ENCODE data around the gene TRIM50.
"Not testable (repeated sequence)": the region's sequence is repeated elsewhere in the genome, so short reads cannot be mapped to it uniquely, and the experiment has no call there.

TRIM50 gene

DNA sequence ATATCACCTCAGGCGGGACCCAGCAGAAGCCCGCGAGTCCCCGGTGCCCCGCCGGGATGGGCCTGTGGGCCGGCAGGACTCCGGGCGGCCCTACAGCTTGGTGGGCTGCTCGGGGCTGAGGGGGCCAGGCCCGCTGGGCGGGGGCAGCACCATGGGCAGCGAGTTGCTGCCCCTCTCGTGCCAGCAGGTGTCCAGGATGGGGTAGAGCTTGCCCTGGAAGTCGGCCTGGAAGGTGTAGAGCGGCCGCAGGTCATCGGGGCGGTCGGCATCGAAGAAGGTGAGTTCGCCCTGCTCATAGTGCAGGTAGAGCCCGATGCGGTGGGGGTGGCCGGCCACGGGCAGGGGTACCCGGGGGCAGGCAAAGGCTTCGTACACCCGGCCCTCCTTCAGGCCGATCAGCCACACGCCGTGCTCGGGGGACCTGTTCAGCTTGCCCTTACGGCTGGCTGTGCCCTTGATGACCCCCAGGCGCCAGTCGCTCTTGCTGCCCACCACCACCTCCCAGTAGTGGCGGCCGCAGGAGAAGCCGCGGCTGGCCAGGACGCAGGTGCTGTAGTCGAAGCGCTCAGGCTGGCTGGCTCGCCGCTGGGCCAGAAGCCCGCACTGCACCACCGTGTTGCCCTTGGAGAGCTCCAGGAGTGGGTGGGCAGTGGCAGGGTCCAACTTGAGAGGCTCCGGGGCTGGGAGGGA is 14.9 kb downstream of the TRIM50 start:
- DNase-seq = no peak

DNA sequence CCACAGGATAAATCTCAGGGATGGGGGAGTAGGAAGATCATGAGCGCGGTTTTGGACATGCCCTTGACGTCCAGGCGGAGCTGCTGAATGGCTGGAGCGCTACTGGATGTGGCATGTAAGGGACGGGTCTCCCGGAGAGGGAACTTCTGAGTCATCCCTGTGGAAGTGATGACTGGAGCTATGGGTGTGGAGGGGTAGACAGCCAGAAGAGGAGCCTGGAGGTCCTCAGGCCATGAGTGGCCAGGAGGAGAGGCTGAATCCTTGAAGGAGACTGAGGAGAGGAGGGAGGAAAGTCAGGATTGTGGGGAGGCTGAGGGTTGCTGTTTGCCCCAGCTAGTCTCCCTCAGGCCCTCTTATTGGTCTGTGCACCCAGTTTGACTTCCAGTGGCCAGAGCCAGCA is 16.5 kb downstream of the TRIM50 start:
- not testable (repeated sequence) for DNase-seq

DNA sequence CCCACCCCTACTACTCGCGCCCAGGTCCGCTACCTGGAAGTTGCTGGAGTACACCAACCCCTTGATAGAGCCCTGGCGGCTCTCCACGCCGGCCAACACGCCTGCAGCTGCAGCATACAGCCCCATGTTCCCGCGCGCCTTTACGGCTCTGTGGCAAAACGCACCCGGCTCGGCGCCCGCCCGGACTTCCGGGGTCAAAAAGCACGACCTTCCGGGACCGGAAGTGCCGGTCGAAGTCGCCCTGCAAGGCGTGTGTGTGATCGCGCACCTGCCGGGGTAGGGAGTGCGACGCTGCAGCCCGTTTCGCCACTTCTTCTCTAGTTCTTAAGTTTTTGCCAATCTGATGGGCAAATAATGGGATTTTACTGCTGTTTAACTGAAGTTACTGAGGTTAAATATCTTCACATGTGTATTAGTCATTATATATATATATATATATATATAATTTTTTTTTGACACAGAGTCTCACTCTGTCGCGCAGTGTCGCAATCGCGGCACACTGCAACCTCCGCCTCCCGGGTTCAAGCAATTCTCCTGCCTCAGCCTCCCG is 19.1 kb downstream of the TRIM50 start, which contains the start of gene NSUN5:
NSUN5 (minus strand) TSS at position 162 of the 550 bp plus-strand sequence; CDS start at position 126, 36 bp downstream.
- peak; percentile 88 for DNase-seq

DNA sequence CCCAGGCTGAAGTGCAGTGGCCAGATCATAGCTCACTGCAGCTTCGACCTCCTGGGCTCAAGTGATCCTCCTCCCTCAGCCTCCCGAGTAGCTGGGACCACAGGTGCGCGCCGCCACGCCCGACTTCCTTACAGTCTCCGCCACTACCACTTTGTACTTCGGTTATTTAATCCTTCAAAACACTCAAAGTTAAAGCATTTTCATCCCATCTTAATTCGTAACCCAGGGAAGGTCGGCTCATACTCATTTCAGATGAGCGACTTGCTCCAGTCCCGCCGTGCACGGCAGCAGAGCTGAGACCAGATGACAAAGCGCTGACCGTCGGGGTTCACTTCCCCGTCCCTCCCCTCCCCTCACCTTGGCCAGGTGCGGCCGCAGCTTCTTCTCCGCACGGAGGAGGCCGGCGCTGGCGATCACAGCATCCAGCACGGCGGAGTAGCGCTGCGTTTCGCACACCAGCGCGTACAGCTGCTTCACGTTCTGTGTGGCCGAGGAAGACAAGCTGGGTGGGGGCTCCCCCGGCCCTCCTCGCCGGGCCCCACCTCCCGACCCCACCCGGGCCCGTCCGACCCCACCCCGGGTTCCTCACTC is 19.7 kb downstream of the TRIM50 start:
- no peak for DNase-seq

DNA sequence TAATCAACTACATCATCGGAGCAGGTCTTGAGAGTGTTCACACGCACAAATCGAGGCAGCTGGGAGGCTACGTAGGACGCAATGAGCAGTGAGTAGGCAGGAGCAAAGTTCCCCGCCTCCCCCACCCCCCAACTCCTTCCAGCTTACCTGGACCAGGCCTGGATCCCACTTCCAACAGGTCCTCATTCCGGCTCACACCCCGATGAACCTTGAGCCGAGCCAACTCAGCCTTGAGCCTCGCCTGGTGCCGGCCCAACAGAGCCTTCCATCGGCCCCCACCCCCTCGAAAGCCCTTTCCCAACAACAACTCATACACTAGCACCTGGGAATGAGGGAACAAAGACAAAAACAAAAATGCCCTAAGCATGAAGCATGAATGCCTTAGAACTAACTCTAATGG is 20.4 kb downstream of the TRIM50 start:
- DNase-seq = no peak

DNA sequence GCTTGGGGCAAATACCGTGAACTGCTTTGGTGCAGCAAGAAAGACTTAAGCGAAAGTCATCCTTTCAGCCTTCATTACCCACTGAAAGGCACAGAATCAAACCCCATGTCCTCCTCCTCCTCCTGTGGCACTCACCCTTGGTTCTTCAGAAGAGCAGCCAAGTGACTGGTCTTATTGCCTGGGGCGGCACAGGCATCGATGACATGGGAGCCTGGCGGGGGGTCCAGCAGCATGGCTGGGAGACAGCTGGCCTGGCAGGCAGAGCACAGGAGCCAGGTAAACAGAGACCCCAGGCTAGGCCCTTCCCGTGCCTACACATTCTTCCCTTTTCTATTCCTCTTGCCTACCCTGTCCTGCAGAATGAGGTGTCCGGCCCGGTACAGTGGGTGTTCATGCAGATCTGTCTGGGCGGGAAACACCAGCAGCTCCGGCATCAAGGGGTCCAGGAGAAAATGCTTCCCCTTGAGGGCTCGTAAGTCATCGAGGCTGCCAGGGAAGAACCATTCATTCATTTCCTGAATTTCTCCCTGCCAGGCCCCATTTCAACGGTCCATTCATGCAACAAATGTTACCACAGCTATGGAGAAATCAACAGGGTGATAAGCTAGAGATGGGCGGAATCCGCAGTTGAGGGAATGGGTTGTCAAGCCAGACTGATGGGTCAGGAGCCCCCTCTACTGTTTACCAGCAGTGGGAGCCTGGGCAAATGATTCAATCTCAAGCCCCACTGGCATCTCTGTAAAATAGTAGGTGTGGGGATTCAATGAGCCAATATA is 23.1 kb downstream of the TRIM50 start:
- DNase-seq = not testable (repeated sequence)

DNA sequence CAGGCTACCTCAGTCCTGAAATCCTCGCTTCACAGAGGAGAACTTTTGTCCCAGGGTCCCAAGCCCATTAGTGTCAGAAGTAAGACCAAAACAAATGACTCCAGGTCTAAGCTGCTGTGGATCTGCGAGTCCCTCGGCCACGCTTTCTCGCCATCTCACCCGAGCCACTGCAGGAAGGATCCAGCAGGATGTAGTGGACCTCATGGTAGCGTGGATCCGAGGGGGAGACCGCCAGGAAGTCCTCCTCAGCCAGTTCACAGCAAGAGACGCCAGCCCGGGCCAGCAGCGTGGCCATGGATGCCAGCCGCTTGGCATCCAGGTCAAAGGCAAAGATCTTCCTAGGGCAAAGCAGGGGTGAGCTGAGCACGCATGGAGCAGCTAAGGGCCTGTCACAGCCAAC is 23.8 kb downstream of the TRIM50 start:
- DNase-seq = no peak

DNA sequence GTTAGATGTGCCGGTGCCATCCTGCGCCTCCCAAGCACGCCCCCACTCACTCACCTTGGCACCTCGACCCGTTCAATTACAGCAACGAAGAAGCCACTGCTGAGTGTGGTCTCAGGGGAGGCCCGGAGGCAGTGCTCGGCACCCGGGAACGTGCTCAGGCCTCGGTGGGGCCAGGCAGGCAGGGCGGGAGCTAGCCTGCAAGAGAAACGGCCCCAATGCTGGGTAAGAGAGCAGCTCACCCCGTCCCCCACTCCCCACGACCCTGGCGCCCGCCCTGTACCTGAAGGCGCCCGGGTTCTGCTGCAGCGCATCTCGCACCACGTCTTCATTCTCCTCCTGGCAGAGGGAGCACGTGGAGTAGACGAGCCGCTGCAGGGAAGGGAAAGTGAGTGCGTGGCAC is 24.3 kb downstream of the TRIM50 start:
- DNase-seq = no peak

DNA sequence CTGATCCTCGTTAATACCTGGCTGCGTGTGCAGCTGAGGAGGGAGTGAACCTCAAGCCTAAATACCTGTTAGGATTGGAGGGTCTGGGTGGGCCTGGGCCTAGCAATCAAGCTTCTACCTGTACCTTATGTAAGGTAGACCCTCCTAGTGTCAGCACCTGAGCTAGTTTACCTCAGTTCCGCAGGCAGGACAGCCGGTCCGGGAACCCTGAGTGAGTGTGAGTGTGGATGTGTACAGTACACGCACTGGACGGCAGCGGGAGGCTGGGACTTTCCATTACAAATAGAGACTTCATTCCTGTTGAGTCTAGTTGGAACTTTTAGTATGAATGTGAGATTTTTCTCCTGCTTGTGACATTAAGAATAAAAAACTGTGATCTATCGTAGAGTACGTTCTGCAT is 25.0 kb downstream of the TRIM50 start:
- DNase-seq = not testable (repeated sequence)

DNA sequence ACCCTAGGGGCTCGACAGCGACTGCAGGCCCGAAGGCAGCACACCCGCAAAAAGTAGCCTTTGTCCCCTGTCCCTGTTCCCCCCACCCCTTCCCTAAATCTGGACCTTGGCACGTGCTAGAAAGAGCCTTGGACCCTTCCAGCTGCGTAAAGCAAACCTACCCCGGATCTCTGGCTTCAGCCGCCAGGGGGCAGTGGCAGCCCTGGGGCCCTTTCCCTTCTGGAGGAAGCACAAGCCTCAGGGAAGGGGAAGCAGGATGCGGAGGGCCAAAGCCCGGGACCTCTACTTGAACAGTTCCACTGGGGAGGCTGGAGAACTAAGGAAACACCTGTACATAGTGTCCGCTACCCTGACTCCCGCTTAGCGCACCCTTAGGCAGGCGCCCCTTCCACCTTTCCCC is 26.8 kb downstream of the TRIM50 start:
- not testable (repeated sequence) for DNase-seq

DNA sequence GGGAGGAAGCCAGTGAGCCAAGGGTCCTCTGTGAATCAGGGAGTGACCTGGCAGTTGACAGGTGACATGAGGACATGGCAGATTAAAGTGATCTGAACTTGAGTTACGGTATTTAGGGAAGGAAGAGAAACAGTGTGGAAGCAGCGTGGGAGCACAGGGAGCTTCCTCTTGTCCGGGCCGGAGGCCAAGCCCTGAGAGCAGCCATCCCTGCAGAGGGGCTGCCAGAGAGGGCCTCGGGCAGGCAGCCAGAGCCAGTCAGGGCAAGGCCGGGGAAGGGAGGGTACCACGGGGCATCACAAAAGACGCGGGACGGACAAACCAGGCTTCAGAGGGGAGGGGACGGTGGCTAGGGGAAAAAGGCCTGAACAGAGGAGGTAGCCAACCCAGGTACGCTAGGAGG is 28.1 kb downstream of the TRIM50 start:
- DNase-seq = not testable (repeated sequence)

DNA sequence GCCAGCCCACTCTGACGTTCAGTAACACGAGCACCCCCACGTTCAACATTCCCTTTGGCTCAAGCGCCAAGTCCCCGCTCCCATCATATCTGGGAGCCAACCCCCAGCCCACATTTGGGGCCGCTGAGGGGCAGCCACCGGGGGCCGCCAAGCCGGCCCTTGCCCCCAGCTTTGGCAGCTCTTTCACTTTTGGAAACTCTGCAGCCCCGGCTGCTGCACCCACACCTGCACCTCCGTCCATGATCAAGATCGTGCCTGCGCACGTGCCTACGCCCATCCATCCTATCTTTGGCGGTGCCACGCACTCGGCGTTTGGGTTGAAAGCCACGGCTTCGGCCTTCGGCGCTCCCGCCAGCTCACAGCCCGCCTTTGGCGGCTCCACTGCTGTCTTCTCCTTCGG is 30.2 kb downstream of the TRIM50 start:
- not testable (repeated sequence) for DNase-seq

DNA sequence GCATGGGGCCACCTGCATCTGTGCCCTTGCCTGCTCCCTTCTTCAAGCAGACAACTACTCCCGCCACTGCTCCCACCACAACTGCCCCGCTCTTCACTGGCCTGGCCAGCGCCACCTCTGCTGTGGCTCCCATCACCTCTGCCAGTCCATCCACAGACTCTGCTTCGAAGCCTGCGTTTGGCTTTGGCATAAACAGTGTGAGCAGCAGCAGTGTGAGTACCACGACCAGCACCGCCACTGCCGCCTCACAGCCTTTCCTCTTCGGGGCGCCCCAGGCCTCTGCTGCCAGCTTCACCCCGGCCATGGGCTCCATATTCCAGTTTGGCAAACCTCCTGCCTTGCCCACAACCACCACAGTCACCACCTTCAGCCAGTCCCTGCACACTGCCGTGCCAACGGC is 30.6 kb downstream of the TRIM50 start:
- not testable (repeated sequence) for DNase-seq

DNA sequence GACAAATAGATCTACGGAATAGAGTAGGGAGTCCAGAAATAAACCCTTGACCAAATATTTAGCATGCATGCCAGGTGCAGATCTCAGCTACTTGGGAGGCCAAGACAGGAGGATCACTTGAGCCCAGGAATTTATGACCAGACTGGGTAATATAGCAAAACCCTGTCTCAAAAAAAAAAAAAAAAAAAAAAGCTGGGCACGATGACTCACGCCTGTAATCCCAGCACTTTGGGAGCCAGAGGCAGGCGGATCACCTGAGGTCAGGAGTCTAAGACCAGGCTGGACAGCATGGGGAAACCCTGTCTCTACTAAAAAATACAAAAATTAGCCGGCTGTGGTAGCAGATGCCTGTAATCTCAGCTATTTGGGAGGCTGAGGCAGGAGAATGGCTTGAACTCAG is 50.7 kb downstream of the TRIM50 start:
- not testable (repeated sequence) for DNase-seq

DNA sequence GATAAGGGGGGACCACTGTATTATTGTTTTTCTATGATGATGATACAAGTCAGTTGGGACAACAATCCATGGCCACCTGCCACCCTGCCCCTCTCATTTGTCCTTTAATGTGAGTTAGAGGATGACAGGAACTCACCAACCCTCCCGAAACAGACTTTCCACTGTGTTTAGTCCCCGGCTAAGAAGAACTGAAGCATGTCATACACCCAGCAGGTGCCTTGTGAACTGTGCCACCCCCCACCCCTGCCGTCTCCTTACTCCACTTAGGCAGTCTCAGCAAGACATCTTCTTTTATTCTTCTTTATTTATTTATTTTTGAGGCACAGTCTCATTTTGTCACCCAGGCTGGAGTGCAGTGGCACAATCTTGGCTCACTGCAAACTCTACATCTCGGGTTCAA is 60.1 kb downstream of the TRIM50 start:
- DNase-seq = not testable (repeated sequence)

DNA sequence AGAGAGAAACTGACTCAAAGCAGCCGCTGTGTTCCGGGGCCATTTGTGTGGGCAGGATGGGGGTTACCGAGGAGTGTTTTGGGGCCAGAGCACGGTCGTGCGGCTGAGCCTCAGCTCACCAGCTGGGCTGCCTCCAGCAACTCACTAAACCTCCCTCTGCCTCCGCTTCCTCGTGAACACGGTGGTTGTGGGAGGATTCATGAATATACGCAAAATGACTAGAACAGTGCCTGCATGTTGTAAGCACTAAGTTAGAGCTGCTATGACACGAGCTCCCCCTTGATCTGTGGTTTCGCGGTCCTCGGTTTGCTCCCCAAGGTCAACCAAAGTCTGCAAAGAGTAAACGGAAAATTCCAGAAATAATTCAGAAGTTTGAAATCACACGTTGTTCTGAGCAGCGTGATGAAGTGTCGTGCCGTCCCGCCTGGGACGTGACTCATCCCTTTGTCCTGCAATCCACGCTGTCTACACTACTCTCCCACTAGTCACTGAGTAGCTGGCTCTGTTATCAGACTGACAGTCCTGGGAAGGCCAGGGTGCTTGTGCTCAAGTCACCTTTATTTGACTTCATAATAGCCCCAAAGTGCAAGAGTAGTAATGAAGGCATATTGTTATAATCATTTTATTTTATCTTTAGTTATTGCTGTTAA is 61.0 kb downstream of the TRIM50 start:
- not testable (repeated sequence) for DNase-seq

Data from activated CD4-positive, alpha-beta T cell treated with anti-CD3 and anti-CD28 coated beads, Interleukin-2, amount 50 U/mL, for 1 hour (primary cell).